Gastrocnemius medialis (tissue), 4 donors: ENCODE measurements around the gene LCN10.

Experiments used
- POLR2A ChIP-seq, 2 donors: fragments of 450-650 bp; IDR thresholded peaks; one replicate each; pipeline ENCODE4 v1.6.1; 2017; ENCODE audit warnings: antibody characterized with exemption in 2 of 2, mild to moderate bottlenecking in 2 of 2, moderate library complexity in 2 of 2
- TF ChIP-seq, protein P1 (sequence below), 5 experiments: fragments of 450-650 bp in 3 of 5; fragments of 200-600 bp in 2 of 5; sonication (generic) in 2 of 5; IDR thresholded peaks in 4 of 5; conservative IDR thresholded peaks in 1 of 5; 1 replicate in 4 of 5; 2 replicates in 1 of 5; pipeline ENCODE4 v1.5.1; 2016 to 2019; ENCODE audit warnings: antibody characterized with exemption in 5 of 5, mild to moderate bottlenecking in 3 of 5, moderate library complexity in 3 of 5

- TF ChIP-seq, protein P1, sequence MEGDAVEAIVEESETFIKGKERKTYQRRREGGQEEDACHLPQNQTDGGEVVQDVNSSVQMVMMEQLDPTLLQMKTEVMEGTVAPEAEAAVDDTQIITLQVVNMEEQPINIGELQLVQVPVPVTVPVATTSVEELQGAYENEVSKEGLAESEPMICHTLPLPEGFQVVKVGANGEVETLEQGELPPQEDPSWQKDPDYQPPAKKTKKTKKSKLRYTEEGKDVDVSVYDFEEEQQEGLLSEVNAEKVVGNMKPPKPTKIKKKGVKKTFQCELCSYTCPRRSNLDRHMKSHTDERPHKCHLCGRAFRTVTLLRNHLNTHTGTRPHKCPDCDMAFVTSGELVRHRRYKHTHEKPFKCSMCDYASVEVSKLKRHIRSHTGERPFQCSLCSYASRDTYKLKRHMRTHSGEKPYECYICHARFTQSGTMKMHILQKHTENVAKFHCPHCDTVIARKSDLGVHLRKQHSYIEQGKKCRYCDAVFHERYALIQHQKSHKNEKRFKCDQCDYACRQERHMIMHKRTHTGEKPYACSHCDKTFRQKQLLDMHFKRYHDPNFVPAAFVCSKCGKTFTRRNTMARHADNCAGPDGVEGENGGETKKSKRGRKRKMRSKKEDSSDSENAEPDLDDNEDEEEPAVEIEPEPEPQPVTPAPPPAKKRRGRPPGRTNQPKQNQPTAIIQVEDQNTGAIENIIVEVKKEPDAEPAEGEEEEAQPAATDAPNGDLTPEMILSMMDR (IDR thresholded peaks at IDR 0.05 in 4 of 5, conservative IDR thresholded peaks at IDR 0.05 in 1 of 5): no peak
- TF ChIP-seq POLR2A (IDR thresholded peaks at IDR 0.05): no peak
Measured at GRCh38 chr9:136740971-136741882, 1.5 kb downstream of the LCN10 start.
